HepG2 (cell line): ENCODE measurements around the gene KCNE5. TPM values are rescaled to one million over a fixed set of nuclear protein-coding genes. Genes with fewer than 3 reads are reported as not detected.
"Not testable (repeated sequence)": the region's sequence is repeated elsewhere in the genome, so short reads cannot be mapped to it uniquely, and the experiment has no call there.

ENCODE experiments used
- ATAC-seq: fragments of 200-7000 bp; cut with Tn5 transposase; 3 replicates; pipeline ENCODE4 v1.9.1; 2020; ENCODE audit warnings: mild to moderate bottlenecking, moderate library complexity
- BruUV-seq: library from RNA; stranded (reverse); fragments of 400-500 nt; replicated peaks from 2 replicates; lab custom pipeline; 2021; lab: Mats Ljungman, UMichigan
- CTCF ChIA-PET: fragments of 300-600 bp; formaldehyde crosslinking; extraction: SDS; loops from one replicate; lab custom pipeline; 2021; ENCODE audit warnings: low total read pairs, inconsistent platforms, low intra/inter-chr PET ratio; lab: Yijun Ruan, JAX
- POLR2A ChIA-PET: fragments of 350-600 bp; sonication (Branson Sonifier 250); formaldehyde crosslinking; loops from one replicate; lab custom pipeline; 2020; ENCODE audit warnings: antibody characterized with exemption, inconsistent platforms; lab: Yijun Ruan, JAX
- DNase-seq: peaks from one replicate; pipeline ENCODE4 v3.0.0-alpha.2; 2015; ENCODE audit warnings: low spot score
- FAIRE-seq: peaks from 3 replicates; lab custom pipeline; 2011; peaks lifted over from hg19 to GRCh38; lab: Jason Lieb, UNC
- H2AFZ ChIP-seq: one replicate; pipeline ENCODE4 v1.6.1; 2011; ENCODE audit warnings: low read length, inconsistent platforms
- H3K27ac ChIP-seq: fragments of 300-600 bp; 3 replicates; pipeline ENCODE4 v1.8.0; 2011; ENCODE audit warnings: mixed run types, mild to moderate bottlenecking, mixed read lengths, low read length, inconsistent platforms; ENCODE audit not compliant: insufficient read depth; ENCODE audit errors: extremely low read length
- H3K27me3 ChIP-seq, 2 experiments: fragments of 200-600 bp in 1 of 2; 2 replicates in 1 of 2; 3 replicates in 1 of 2; pipeline versions ENCODE4 v1.6.0 to v1.8.0; 2011; ENCODE audit warnings: low read length in 2 of 2, mild to moderate bottlenecking in 2 of 2, moderate library complexity in 2 of 2, inconsistent platforms in 1 of 2; ENCODE audit not compliant: insufficient read depth in 2 of 2, control insufficient read depth in 1 of 2
- H3K36me3 ChIP-seq, 2 experiments: fragments of 200-600 bp in 1 of 2; replicated peaks in 1 of 2; 2 replicates in 1 of 2; 3 replicates in 1 of 2; pipeline versions ENCODE4 v1.5.1 to v1.8.0; 2011; ENCODE audit warnings: low read length in 2 of 2, inconsistent platforms in 1 of 2; ENCODE audit not compliant: insufficient read depth in 2 of 2, control insufficient read depth in 1 of 2
- H3K4me1 ChIP-seq: 2 replicates; pipeline ENCODE4 v1.5.1; 2012; ENCODE audit warnings: low read length, inconsistent platforms; ENCODE audit not compliant: insufficient read depth
- H3K4me2 ChIP-seq: 2 replicates; pipeline ENCODE4 v1.6.0; 2011; ENCODE audit warnings: low read depth, low read length, inconsistent platforms
- H3K4me3 ChIP-seq, 3 experiments: fragments of 200-600 bp in 1 of 3; sonication (generic), shearing (Covaris generic) in 1 of 3; replicated peaks in 1 of 3; 2 replicates each; pipeline ENCODE4 v1.5.1; 2011 to 2016; ENCODE audit warnings: low read length in 3 of 3, inconsistent platforms in 2 of 3, low read depth in 2 of 3, mild to moderate bottlenecking in 2 of 3, control low read depth in 1 of 3, mixed read lengths in 1 of 3; ENCODE audit not compliant: insufficient read depth in 1 of 3
- H3K79me2 ChIP-seq: one replicate; pipeline ENCODE4 v1.6.1; 2011; ENCODE audit warnings: low read length, inconsistent platforms; ENCODE audit not compliant: insufficient read depth
- H3K9ac ChIP-seq: 2 replicates; pipeline ENCODE4 v1.6.0; 2011; ENCODE audit warnings: mild to moderate bottlenecking, low read depth, low read length, inconsistent platforms; ENCODE audit not compliant: insufficient read depth
- H3K9me3 ChIP-seq: 2 replicates; pipeline ENCODE4 v1.5.1; 2012; ENCODE audit warnings: mild to moderate bottlenecking, low read length
- H4K20me1 ChIP-seq: 2 replicates; pipeline ENCODE4 v1.6.0; 2011; ENCODE audit warnings: inconsistent platforms, mild to moderate bottlenecking, low read length, moderate library complexity; ENCODE audit not compliant: insufficient read depth
- ATF1 ChIP-seq: IDR thresholded peaks from 2 replicates; pipeline ENCODE4 v1.6.1; 2016; ENCODE audit warnings: mild to moderate bottlenecking, control low read depth
- DZIP1 ChIP-seq: sonication (generic); formaldehyde crosslinking; IDR thresholded peaks from 2 replicates; pipeline ENCODE4 v1.5.0; 2020; ENCODE audit warnings: mild to moderate bottlenecking, missing genetic modification reagents
- FOXO4 ChIP-seq: sonication (generic); formaldehyde crosslinking; conservative IDR thresholded peaks from 2 replicates; pipeline ENCODE4 v1.8.1; 2023; ENCODE audit warnings: missing genetic modification reagents
- GATAD2A ChIP-seq: IDR thresholded peaks from 2 replicates; pipeline ENCODE4 v1.6.1; 2016
- KDM4B ChIP-seq: sonication (generic); formaldehyde crosslinking; IDR thresholded peaks from 2 replicates; pipeline ENCODE4 v1.4.0; 2020; ENCODE audit warnings: missing genetic modification reagents
- NR2F6 ChIP-seq, 2 experiments: IDR thresholded peaks; 2 replicates each; pipeline ENCODE4 v1.6.1; 2016; ENCODE audit warnings: antibody characterized with exemption in 1 of 2, mild to moderate bottlenecking in 1 of 2
- RBM22 ChIP-seq: fragments of 200-400 bp; formaldehyde crosslinking; optimal IDR thresholded peaks from 2 replicates; pipeline ENCODE3; 2017; ENCODE audit warnings: mild to moderate bottlenecking, low read length, moderate library complexity
- ZBTB10 ChIP-seq: sonication (generic); formaldehyde crosslinking; IDR thresholded peaks from 2 replicates; pipeline ENCODE4 v1.4.0; 2020; ENCODE audit warnings: missing genetic modification reagents, borderline replicate concordance
- ZFP41 ChIP-seq: sonication (generic); formaldehyde crosslinking; IDR thresholded peaks from 2 replicates; pipeline ENCODE4 v1.4.0; 2020; ENCODE audit warnings: mild to moderate bottlenecking, missing genetic modification reagents, borderline replicate concordance
- ZNF792 ChIP-seq: IDR thresholded peaks from 2 replicates; pipeline ENCODE4 v1.6.1; 2016
- WGBS: methylation state at CpG from one replicate; pipeline ENCODE4 v1.1.6; 2017; ENCODE audit warnings: low lambda C conversion rate; 5-methylcytosine and 5-hydroxymethylcytosine counted together
- in situ Hi-C: cut with HindIII; loops from 2 replicates; pipeline ENCODE4 v1.10.0; 2017; ENCODE audit warnings: low pct_unique_long_range_greater_than_20kb; ENCODE audit not compliant: extremely low pct_ligation_motif_present
- intact Hi-C: fragments of 100-400 bp; cut with micrococcal nuclease; formaldehyde crosslinking; loops from one replicate; pipeline ENCODE4 v1.10.0; 2022; ENCODE audit not compliant: unreplicated experiment
- polyA plus RNA-seq, 8 experiments: library from polyadenylated mRNA; depleted of rRNA in 3 of 8; stranded (reverse) in 7 of 8; unstranded in 1 of 8; fragments of >200 nt; fragmentation: Illumina TruSeq in 4 of 8; extraction: Trizol in 4 of 8; gene quantifications; 2 replicates each; pipeline versions ENCODE4 v1.2.1 to v1.2.3, GENCODE V29; 2011 to 2016; ENCODE audit warnings: low read depth in 4 of 8, missing spikeins in 1 of 8, mixed read lengths in 1 of 8; ENCODE audit not compliant: insufficient read depth in 1 of 8
- total RNA-seq, 5 experiments: library from RNA; depleted of rRNA; stranded (reverse); fragments of >200 nt; fragmentation: Illumina TruSeq; extraction: Trizol; gene quantifications; 2 replicates each; pipeline ENCODE4 v1.2.3, GENCODE V29; 2016; ENCODE audit warnings: low read depth in 1 of 5

KCNE5 gene
- total and polyA plus RNA-seq, 2 of the 13 experiments (the other 11 are each of a cell fraction or from before 2014, with no cell fraction given), result 0.33 to 1.4 TPM

GRCh38 chrX:109654516-109655109 lies 29.6 kb upstream of the KCNE5 start (continued):
- TF ChIP-seq RBM22, result peak; percentile 94

GRCh38 chrX:109644671-109645070 lies 19.7 kb upstream of the KCNE5 start:
- WGBS, result 100% methylated on average over 4 of the region's 19 CpGs
- DNase-seq, H3K79me2 ChIP-seq, FAIRE-seq, H3K4me3 ChIP-seq, intact Hi-C loops, H3K4me2 ChIP-seq, POLR2A ChIA-PET, ATAC-seq, H2AFZ ChIP-seq, H3K9ac ChIP-seq, H3K36me3 ChIP-seq, H3K9me3 ChIP-seq, H3K4me1 ChIP-seq, H3K27ac ChIP-seq, in situ Hi-C loops, BruUV-seq, H3K27me3 ChIP-seq, CTCF ChIA-PET: not testable (repeated sequence)
- peaks cover 26% of the 10 kb centered on the region; the same call in 1 of the 2 replicates for H4K20me1 ChIP-seq

GRCh38 chrX:109643687-109644086 lies 18.7 kb upstream of the KCNE5 start:
- Histone ChIP-seq H4K20me1 (peaks cover 34% of the 10 kb centered on the region), H3K9me3 (no peaks in the 10 kb centered on the region), H3K4me3 (no peak overlapping the region), H3K4me2 (no peak overlapping the region), H3K36me3 (peaks cover 0 to 2% of the 10 kb centered on the region in 2 experiments; a peak in 1 of 5 replicates), H3K27me3 (no peaks in the 10 kb centered on the region), H3K79me2 (no peaks in the 10 kb centered on the region), H3K4me1 (no peaks in the 10 kb centered on the region), H3K27ac (no peak overlapping the region), H2AFZ (no peak overlapping the region), H3K9ac (no peak overlapping the region)
- ATAC-seq (no peak), FAIRE-seq (no peak), DNase-seq (no peak)
- ChIA-PET POLR2A (no interaction called here), CTCF (no interaction called here)
- BruUV-seq, result no TSS peak
- intact Hi-C loops (no loop called here), in situ Hi-C loops (no loop called here)
- 87% methylated on average over 2 of the region's 2 CpGs for WGBS
- TF ChIP-seq KDM4B (CRISPR knock-in tag) (no peak), NR2F6 (IDR thresholded peaks at IDR 0.05) (no peak), NR2F6 (CRISPR knock-in tag; IDR thresholded peaks at IDR 0.05) (no peak), ZFP41 (no peak), DZIP1 (CRISPR knock-in tag) (no peak), FOXO4 (CRISPR knock-in tag) (no peak), ATF1 (CRISPR knock-in tag) (no peak), ZBTB10 (CRISPR knock-in tag) (no peak), ZNF792 (CRISPR knock-in tag) (no peak), GATAD2A (CRISPR knock-in tag) (no peak)
